HG03159 (cell line): ENCODE data around the gene TNS3.

ENCODE experiments used
- ATAC-seq: cut with Tn5 transposase; IDR thresholded peaks from one replicate; pipeline ENCODE4 v1.9.1; 2021; ENCODE audit warnings: mild to moderate bottlenecking, moderate library complexity; ENCODE audit not compliant: unreplicated experiment

The TNS3 gene

DNA sequence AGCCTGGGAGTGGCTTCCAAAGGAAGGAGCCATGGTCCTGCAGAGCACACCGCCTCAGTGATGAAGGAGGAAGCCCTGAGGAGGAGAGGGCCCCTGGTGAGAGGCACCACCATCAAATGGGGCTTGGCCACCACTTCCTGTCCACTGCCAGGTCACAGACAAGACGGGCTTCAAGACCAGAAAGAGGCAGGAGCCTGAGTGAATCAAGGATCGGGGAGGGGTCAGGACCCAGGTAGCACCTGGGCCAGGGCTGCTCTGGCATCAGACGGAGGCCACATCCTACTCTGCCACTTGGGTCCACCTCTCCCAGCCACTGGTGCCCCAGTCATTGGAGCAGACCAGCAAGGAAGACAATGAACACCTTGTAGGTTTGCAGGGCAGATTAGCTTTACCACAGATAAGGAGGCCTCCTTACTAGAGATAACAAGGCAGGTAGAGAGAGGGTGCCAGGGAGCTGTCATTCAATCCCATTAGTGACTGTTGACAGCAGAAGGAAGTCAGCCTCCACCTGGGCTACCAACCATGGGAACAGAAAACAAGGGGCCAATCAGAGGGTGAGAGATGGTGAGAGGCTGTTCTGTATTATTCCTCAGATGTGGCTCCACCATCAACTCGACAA is 143.4 kb downstream of the TNS3 start:
- ATAC-seq = no peak

DNA sequence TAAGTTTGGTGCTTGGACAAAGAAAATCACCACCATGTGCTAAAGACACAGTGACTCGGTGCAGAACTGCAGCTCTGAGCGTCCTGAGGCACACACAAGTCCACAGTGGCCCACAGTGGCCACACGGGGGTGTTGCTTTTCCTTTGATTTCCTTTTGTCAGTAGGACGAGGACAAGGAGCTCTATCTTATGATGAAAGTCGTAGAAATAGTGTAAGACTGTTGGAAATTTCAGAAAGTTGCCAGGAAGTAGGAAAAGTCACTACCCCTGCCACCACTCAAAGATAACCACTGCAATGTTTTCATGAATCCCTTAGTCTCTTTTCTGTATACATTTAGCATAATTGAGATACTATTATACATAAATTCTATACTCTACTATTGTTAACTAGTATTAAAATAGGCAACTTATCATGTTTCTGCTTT is 146.0 kb downstream of the TNS3 start:
- ATAC-seq = no peak

DNA sequence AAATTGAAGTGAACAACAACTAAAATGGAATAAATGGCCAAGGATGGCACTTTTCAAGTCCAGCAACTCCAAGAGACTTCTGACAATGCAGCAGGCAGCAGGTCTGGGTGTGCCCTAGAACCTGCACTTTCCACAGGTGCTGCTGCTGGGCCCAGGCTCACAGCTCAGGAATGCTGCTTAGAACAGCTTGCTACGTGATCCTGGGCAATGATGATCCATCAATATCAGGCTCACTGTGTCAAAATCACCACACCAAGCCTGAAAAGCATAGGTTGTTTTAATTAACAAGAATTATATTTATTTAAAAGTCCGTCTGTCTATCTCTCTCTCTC is 148.4 kb downstream of the TNS3 start:
- no peak for ATAC-seq

DNA sequence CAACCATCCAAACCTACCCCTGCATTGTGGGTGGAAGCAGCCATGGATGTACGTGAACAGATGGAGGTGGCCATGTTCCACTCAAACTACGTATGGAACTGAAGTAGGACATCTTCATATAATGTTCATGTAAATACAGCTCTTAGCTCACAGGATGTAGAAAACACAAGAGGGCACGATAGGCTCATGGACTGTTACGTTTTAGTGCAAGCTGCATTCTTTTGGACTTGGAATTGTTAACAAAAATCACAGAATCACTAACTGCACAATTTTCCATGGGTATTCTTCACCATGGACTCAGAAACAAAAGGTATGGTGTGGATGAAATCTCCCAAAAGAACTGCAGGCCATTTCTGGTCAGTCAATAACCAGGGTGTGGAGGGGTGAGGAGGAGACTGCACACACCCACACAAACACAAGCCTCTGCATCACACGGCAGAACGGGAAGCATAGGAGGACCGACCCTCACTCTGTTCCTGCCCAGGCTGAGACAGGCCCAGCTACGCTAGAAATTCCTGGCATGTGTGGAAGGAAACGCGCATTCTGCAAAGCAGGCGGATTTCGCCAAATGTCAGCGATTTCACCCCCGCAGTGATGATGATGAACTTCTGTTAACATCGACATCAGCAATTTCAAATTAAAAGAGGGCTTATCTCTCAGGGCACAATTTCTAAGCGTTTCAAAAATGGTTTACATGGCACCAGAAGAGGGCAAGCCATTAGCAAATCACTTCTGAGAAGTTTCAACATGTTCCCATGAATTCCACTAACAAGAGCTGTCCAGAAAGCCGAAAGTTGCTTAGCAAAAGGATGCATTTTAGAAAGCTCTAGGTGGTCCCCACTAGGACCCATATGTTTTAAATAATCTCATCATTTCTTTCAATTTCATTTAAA is 149.0 kb downstream of the TNS3 start:
- ATAC-seq = no peak

DNA sequence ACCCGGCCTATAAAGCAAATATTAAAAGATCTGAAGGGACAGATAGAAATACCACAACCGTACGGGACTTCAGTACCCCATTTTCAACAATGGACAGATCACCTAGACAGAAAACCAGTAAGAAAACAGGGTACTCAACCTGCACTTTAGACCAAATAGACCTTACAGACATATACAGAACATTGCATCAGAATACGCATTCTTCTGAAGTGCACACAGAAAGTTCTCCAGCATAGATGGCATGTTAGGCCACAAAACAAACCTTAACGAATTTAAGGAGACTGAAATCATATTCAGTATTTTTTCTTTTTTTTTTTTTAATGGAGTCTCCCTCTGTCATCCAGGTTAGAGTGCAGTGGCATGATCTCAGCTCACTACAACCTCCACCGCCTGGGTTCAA is 151.5 kb downstream of the TNS3 start:
- no peak for ATAC-seq

DNA sequence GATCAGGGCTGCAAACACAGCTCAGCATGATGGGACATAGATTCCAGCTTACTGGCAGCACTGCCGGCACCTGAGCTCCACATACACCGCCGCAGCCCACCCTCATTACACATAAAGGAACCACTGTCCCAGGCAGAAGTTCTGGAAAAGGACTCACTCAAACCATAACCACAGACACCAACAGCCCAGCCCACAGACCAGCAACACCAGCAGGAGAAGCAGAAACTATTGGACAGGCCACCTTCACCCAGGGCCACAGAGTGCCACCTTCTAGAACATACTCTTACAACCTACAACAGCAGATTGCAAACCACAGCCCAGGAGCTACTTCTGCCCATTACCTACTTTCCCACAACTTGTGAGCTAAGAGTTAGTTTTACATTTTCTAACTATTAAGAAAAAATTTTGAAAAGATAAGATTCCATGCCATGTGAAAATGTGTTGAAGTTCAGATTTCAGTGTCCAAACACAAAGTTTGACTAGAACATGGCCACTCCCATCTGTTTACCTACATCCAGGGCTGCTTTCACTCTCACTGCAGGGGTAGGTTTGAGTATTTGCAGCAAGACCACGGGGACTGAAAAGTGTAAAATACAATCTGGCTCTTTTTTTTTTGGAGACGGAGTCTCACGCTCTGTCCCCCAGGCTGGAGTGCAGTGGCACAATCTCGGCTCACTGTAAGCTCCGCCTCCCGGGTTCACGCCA is 153.0 kb downstream of the TNS3 start:
- ATAC-seq = no peak

DNA sequence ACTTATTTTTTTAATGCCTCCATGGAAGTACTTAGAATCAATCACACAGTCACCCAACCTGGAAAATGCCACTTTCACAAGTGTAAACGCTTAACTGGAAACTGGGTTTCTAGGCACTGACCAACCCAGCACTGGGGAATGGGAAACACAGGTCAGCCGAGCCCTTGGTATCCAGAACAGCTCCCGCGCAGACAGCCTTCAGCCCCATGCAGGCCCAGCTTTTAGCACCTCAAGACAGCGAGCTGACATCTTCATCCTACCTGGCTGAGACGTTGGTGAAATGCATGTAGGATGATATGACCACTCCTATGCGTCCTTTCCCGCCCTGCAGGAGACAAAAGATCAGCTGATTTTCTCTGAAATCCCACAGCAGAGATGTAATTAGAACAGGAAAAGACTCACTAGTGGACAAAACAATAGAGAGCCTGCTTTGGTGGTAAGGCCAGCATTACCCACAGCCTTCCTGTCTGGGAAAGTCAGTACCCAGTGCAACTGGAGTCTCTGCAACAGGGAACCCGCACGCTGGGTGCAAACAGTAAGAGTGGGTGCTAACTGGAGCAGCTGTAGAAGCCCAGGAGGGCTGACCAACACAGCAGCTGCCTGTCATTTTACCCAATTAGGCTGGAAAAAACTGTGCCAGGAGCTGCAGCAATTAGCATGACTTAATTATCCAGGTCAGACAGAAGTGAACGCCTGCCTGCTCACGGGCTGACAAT is 153.7 kb downstream of the TNS3 start:
- no peak for ATAC-seq

DNA sequence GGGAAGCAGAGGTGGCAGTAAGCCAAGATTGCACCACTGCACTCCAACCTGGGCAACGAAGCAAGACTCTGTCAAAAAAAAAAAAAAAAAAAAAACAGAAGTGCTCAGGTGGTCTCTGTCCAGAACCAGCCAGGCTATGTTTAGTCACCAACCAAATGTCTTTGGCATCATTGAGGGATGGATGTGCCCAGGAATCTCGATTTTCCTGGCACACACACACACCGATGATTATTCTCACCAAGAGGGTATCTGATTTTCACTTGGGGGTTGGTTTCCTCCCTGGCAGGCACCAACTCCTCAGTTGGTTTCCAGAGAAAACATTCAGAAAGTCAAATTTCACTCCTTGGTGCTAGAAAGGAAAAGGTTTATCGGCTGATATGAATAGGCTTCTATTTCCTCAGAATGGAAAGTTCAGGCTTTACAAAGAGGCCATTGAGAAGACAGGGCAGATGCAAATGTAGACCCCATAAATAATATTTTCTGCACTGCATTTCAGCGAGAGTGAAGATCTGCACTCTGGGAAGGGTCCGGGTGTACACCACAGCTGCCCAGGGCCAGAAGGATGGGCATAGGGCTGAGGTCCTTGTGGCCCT is 154.8 kb downstream of the TNS3 start:
- ATAC-seq = no peak

DNA sequence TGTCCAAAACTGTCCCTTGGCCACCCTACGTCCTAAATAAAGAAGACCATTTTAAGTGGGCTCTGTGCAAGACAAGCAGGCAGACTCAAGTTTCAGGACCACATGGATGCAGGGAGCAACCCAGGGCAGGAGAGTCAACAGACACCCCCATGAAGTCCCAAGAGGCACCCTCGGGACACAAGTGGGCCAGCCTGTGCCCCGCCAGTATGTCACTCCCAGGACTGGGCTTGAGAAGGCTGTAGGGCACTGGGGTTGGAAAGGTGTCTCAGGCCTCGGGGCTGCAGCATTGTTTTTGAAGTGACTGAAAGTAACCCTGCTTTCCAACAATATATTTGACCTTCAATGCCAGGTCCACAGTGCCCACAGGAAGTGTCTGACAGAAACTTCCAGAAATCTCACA is 157.4 kb downstream of the TNS3 start:
- ATAC-seq = no peak

DNA sequence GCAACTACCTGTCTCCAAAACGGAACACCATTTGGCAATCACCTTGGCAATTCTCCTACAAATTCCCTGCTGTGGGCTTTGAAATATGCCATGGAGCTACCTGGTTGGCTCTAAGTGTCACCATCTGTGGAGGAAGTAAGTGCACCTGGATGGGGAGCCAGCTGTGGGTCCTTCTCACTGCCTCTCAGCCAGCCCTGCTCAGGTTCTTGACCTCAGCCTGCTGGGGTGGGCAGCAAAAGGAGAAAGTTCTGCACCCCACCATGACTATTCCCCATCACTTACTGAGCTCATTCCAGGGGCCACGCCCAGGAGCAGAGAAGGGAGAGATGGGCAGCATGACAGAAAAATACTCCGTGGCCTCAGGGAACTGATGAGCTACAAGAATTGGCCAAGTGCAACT is 158.7 kb downstream of the TNS3 start:
- no peak for ATAC-seq

DNA sequence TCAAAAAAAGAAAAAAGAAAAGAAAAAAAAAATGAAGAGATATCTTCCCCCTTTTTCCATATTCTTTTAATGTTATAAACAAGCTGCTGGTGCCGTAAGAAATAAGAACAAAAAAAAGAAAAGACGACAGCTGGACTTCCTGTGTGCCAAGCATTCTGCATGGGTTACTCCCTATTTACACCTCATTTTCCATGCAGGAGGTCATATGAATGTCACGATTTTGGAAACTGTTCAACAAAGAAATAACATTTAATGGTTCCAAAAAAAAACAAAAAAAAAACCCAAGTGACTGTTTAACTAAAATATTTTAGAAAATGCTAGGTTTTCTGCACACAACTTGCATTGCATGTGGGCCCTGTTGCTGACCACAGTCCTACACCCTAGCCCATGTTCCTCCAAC is 159.3 kb downstream of the TNS3 start:
- no peak for ATAC-seq

DNA sequence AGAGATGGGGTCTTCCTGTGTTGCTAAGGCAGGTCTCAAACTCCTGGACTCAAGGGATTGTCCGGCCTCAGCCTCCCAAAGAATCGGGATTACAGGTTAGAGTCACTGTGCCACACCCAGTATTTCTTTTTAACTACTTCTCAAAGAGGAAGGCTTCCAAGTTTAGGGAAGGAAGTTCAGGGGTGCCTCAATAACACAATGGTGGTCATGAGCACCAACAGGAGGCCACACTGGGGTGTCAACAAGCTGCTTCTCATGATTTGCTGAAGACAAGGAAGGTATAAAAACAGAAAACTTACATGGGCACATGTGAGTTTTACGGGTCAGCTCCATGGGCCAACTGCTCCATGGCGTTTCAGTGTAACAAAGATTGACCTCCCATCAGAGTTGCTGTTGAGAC is 160.5 kb downstream of the TNS3 start:
- ATAC-seq = no peak

DNA sequence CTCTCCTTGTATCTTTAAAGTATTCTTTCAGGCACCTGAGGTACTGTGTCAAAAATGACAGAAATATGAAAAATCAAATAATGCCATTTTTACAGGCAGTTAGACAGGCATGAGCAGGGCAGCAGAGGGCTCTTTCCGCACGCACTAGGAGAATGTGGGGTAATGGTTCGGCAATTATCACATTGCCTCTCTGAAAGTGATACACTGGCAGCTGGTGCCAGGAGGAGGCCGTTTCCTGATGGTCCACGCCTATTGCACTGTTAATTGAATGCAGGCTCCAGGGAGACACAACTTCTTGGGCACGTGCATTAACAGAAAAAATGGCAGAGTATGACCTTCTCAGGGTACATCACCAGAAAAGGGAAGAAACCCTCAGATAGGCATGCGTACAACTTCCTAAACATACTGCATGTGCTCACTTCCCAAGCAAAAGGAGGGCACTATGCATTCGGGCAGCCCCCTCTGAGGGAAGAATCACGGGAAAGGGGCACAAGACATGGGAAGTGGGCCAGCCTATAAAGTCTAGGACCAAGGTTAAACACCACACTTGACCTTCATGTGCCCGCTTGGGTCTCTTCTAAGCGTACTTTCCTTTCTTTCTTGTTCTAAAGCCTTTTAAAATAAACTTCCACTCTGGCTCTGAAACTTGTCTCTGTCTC is 161.7 kb downstream of the TNS3 start:
- ATAC-seq = no peak

DNA sequence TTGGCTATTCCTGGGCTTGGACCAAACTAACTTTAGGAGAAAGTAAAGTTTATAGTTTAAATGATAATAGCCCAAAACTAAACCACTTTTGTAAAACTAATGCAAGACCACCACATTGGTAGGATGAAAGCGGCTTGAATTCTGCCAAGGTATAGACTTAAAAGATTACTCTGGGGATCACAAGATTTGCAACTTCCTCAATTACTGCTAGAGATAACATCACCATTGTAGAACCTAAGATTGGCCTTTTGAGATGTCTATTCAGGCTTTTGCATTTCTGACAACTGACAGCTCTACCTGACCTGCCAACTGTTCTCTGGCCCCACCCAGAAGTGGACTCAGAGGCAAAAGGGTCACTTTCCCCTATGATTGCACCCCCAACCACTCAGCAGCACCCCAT is 162.4 kb downstream of the TNS3 start:
- no peak for ATAC-seq

DNA sequence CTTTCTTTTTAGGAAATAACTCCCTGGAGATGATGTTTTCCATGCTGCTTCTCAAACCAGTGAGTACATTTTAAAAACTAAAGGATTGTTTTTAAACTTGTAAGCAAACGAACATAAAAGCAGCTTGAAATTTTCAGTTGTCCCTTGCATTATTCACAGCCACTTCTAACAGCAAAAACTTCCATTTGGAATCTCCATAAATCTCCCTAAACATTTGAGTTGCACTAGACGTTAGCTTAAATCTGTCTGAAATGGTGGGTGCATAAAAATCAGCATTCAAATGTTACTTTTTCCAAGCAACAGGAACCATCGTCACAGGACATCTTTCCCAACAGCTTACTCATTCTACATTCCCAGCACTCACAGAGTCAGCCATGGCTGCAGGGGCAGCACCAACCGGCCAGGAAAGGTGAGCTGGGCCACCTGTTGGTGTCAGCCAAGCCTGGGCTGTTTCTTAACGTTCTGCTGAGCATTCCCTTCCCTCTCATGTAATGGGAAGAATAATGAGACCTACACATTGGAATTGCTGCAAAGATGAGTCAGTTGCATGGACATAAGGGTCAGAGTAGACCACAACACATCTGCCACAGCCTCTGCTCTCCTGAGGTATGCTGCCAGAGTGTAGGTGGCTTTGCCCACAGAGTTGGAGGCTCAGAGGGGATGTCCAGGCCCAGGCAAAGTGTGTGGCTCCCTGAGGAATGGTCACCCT is 163.2 kb downstream of the TNS3 start:
- no peak for ATAC-seq

DNA sequence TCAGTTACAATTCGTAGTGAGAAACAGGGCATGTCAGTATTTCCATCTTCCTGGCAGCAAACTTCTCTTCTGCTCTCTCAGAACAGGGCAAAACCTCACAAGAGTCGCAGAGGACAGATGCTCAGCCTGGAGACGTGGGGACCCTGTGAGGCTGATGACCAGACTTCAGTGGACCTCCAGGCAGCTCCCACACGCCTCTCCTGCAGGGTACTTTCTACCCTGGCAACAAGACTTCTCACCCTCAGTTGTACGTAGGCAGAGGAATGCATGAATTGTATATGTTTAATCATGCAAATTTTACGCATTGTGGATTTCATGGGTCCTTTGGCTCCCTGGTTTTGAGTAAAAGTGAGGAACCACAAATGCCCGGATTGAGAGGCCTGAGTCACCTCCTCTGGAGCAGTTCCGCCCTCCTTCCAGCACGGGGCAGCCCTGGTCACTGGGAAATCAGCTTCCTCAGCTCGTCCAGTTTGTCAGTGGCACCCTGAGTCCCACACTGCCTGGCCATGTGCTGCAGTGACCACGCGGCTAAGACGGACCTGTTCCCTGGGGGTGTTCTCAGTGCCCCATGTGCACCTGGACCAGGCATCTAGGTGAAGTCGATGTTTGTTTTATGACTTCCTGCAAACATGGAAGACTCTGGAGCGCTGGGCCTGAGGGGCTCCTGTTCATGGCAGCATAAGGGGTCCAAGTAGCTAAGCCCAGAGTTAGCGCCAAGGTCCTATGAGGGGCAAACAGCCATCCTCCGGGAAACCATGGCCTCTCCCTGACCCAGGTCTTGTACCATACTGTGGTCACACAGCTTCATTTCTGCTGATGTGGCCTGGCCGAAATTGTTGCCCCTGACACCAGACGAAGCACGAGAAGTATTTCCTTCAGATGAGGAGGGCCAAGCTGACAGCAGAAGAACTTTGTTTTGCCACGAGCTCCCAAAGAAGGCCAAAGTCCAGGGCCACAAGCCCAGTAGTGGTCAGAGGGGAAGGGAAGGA is 165.1 kb downstream of the TNS3 start:
- ATAC-seq = no peak

DNA sequence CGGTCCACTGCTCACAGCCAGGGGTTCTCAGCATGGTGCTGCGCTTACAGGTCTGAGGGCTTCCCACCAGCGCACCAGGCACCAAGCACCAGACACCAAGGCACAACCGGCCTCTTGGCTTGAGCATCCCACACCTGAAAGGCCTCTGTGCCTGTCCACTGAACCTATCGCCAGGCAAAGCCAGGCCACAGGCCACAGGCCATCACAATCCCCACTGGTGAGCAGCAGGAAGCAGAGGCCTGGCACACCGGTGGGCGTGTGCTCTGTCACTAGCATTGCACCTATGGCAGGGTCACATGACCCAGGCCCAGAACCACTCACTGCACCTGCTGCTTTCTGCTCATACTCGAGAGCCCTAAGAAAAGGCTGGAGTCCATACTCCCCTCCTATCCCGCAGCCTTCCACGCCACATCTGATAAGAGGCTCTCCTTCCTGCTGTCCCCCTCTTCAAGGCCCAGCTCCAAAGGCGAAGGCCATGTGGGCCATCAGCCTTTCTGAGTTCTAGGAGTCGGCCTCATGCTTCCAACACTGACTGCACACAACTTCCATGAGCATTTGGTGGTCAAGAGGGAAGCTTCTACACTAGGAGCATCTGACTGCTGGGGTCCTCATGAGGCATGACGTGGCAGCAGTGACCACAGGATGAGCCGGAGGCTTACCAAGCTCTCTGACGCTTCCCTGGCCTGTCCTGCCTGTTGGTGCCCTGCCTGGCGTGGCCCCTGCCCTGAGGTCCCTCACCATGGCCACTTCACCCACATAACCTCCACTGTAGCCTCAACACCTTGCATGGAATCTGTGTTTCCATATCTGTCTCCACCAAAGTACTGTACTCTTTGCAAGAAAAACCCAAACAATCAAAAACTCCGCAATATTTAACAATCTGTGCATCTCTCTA is 166.3 kb downstream of the TNS3 start:
- no peak for ATAC-seq
